Astrocyte of the hippocampus (primary cell): Measurements from ENCODE around the gene IRF2.
"Not testable (repeated sequence)": the region's sequence is repeated elsewhere in the genome, so short reads cannot be mapped to it uniquely, and the experiment has no call there.

Experiments
- DNase-seq: peaks from one replicate; pipeline ENCODE4 v3.0.0; 2011; ENCODE audit warnings: low read depth, low spot score

IRF2 gene

GRCh38 chr4:184389978-184390900 is 84.1 kb downstream of the IRF2 start:
- no peak for DNase-seq

- DNase-seq = no peak
Observed at GRCh38 chr4:184388106-184388505, 86.2 kb downstream of the IRF2 start.

GRCh38 chr4:184387351-184387750 is 87.0 kb downstream of the IRF2 start:
- no peak for DNase-seq

- DNase-seq = no peak
Observed at GRCh38 chr4:184386271-184386781, 88.0 kb downstream of the IRF2 start.

- DNase-seq = peak; percentile 42
Observed at GRCh38 chr4:184385705-184386141, 88.6 kb downstream of the IRF2 start.

GRCh38 chr4:184384810-184385557 is 89.4 kb downstream of the IRF2 start:
- DNase-seq = peak; percentile 51

- DNase-seq = peak; percentile 90
Observed at GRCh38 chr4:184384056-184384809, 90.1 kb downstream of the IRF2 start.

- DNase-seq = peak; percentile 87
Observed at GRCh38 chr4:184383497-184384055, 90.8 kb downstream of the IRF2 start.

GRCh38 chr4:184382189-184382846 is 92.0 kb downstream of the IRF2 start:
- DNase-seq = no peak

- DNase-seq = no peak
Observed at GRCh38 chr4:184380707-184381106, 93.6 kb downstream of the IRF2 start.

- not testable (repeated sequence) for DNase-seq
Observed at GRCh38 chr4:184380214-184380613, 94.1 kb downstream of the IRF2 start.

- no peak for DNase-seq
Observed at GRCh38 chr4:184376923-184377322, 97.4 kb downstream of the IRF2 start.

GRCh38 chr4:184376126-184376838 is 98.1 kb downstream of the IRF2 start:
- no peak for DNase-seq

GRCh38 chr4:184375623-184376022 is 98.7 kb downstream of the IRF2 start:
- DNase-seq = not testable (repeated sequence)

GRCh38 chr4:184375027-184375426 is 99.3 kb downstream of the IRF2 start:
- DNase-seq = no peak

- DNase-seq = no peak
Observed at GRCh38 chr4:184373886-184374405, 100.4 kb downstream of the IRF2 start.

- no peak for DNase-seq
Observed at GRCh38 chr4:184371390-184371787, 103.0 kb downstream of the IRF2 start.

- peak; percentile 80 for DNase-seq
Observed at GRCh38 chr4:184370711-184371389, 103.5 kb downstream of the IRF2 start.

GRCh38 chr4:184369871-184370270 is 104.5 kb downstream of the IRF2 start:
- peak; percentile 32 for DNase-seq
